Stimulated activated CD8-positive, alpha-beta memory T cell treated with anti-CD3 and anti-CD28 coated beads, Interleukin-7, amount 100 ng/mL, for 24 hours (primary cell): ENCODE measurements around the gene MGLL.
"Not testable (repeated sequence)": the region's sequence is repeated elsewhere in the genome, so short reads cannot be mapped to it uniquely, and the experiment has no call there.

Experiments used
- DNase-seq: peaks from one replicate; pipeline ENCODE4 v3.0.0-alpha.2; 2020; ENCODE audit warnings: low read depth

The MGLL gene

DNA sequence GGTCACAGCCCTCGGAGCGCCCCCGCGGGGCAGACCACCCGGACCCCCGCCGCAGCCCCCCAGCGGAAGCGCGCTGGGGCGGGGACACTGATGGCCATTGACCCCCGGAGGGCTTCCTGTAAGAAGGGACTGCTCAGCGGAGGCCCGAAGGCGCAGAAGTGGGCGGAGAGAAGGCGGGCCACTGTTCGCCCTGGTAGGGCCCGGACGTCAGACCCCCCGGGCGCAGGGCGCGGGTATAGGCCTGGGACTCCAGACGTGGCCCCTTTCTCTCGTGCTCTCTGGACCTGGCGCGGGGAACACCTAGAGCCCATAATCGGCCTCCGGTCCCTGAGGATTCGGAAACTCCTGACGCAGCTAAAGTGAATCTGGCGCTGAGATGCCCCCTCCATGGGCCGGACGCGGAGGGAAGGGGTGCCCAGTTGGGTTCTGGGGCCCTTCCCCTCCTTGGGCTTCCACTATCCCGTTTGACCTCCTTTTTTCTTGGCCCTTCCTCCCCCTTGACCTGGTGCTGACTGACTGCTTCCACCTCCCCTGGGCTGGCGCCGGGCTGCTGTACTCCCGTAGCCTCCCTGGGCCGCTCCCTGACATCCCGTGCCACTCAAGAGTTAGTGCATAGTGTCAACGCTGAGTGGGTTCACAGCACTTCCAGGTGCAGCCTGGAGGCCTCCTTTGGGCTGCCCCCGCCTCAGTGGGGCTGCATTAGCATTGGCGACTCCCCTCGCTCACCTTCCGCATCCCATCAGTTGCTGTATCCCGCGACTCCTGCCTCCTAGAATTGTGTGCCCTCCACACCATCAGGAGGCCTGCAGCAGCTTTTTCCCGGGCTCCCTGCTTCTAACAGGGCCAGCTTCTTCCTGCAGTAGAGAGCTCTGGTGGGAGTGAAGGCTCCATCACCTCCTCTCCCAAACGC, 148.9 kb downstream of the MGLL start:
- DNase-seq: peak; percentile 22

DNA sequence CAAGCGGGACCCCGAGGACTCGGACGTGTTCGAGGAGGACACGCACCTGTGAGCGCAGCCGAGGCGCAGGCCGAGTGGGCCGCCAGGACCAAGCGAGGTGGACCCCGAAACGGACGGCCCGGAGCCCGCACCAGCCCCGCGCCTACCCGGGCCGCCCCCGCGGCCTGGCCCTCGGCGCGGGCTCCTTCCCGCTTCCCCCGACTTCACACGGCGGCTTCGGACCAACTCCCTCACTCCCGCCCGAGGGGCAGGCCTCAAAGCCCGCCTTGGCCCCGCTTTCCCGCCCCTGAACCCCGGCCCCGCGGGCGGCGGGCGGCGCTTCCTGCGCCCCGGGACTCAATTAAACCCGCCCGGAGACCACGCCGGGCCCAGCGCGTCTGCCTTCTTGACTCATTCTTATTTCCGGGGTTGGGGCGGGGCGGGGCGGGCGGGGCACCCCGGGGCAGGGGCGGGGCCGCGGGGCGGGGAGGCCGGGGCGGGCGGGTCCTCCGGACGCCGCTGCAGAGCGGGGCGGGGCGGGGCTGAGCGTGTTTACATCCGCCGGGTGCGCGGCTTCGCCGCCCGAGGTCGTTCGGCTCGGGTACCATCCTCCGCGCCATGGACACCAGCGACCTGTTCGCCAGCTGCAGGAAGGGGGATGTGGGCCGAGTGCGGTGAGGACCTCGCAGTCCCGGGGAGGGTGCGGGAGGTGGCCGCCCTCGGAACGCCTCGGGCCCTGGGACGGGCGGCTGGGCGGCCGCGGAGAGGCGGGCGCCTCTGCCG, 149.7 kb downstream of the MGLL start, which contains the start of gene ABTB1:
ABTB1 (plus strand) TSS at position 524 of the 762 bp plus-strand sequence; CDS start at position 598, 74 bp downstream.
- peak; percentile 61 for DNase-seq

DNA sequence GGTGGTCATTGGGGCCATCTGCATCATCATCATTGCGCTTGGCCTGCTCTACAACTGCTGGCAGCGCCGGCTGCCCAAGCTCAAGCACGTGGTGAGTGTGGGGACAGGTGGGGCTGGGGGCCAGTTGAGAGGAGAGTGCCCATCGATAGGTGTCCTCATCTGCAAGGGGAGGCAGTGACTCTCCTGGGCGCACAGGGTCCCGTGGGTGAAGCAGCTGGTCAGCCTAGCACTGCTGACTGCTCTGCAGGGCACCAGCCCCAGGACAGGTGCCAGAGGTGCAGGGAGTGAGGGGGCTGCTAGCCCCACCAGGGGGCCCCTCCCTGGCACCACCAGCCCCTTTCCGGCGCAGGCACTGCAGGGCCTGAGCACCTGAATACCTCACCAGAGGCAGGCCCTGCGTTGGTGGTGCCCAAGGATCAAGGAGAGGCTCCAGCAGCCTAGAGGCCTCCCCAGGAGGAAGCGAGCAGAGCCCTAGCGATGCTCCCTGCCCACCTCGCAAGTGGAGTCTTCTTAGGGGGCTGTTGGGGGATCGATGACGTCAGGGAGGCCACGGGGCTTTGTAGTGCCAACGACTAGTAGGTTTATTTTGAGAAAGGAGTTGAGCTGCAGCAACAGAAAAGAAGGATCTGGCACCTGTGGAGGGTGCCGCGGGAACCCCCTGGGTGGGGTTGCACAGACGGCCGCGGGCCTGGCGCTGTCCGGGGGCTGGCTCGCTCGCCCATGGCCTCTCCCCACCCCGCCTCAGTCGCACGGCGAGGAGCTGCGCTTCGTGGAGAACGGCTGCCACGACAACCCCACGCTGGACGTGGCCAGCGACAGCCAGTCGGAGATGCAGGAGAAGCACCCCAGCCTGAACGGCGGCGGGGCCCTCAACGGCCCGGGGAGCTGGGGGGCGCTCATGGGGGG, 150.5 kb downstream of the MGLL start:
- DNase-seq: no peak

DNA sequence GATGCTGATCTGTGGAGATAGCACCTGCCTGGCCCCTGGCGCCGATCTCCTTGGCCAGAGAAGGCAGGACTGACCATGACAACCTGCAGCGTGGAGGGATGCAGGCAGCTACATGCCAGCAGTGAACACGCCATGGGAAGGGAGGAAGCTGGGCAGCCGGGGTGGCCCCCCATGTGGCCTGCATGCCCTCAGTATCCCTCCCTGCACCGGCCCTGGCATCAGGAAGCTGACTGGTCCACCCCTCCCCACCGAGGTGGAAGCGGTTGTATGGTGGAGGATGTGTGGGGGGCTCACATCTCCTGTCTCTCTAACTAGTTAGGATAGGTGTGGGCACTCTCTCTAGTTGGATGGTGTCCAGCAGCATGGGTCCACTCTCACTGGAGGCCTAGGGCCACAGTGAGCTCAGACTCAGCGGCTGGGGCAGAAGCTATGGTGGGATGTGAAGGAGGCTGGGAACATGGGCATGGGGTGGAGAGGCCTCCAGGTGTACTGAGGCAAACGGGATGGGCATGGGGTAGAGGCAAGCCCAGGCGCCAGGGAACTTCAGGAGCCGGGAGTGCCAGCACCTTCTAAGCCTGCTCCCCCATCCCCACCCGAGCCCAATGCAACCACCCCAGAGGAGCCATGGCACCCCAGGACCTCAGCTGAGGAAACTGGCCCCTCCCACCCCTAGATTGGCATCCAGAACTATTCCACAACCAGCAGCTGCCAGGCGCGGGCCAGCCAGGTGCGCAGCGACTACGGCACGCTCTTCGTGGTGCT, 151.4 kb downstream of the MGLL start:
- DNase-seq: no peak

DNA sequence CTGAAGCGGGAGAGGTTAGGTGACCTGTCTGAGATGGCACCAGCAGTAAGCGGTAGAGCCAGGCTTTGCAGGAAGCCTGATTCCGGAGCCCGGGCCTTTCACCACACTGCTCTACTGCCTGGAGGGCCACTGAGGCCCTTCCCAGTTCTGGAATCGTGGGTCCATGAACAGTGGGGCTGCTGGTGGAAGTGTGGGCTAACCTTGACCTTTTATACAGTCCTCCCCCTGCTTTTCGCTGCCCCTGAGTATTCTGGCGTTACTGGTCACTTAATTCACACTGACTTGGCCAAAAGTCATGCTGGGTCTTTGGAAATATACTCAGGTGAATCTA, 152.1 kb downstream of the MGLL start:
- no peak for DNase-seq

DNA sequence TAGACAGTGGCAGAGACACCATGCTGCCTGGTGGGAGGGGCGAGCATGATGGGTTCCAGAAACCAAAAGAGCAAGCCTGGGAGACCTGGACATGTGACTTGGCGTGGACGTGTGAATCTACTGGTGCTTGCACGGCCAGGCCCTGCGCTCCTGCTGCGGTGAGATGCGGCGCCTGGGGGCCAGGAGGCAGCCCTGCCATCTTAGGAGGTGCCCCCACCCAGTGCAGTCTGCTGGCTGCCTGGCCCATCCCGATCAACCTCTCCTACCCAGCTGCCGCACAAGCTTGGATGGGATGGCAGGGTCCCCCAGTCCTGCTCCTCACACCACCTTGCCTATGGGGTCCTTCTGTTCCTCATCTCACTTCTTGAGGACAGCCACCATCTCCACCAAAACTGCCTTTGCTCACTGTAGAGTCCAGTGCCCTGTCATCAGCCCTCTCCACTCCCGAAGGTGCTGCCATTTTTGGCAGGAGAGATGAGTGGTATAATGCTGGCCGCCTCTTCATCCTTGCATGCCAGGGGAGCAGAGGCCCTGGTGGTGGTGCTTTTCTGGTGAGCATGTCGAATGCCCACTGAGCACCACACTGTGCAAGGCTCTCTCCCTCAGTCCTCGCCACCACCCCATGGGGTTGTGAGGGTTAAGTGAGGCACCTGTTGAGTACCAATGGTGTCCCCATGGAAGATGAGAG, 152.6 kb downstream of the MGLL start:
- no peak for DNase-seq

DNA sequence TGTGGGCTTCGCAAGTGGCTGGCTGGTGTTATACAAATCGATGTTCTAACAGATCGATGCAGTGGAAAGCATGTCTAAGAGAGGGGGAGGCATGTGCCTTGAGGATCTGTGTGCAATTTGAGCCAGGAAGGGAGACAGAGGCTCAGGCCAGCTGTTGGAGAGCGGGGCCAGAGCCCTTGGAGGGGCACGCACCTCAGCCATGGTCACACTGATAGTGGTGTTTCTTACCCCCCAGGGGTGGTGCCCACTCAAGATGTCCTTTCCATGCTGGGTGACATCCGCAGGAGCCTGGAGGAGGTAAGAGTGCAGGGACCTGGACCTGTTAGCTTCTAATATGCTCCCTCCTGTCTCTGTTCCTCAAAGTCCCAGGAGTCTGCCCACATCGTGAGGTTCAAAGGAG, 153.4 kb downstream of the MGLL start:
- no peak for DNase-seq

DNA sequence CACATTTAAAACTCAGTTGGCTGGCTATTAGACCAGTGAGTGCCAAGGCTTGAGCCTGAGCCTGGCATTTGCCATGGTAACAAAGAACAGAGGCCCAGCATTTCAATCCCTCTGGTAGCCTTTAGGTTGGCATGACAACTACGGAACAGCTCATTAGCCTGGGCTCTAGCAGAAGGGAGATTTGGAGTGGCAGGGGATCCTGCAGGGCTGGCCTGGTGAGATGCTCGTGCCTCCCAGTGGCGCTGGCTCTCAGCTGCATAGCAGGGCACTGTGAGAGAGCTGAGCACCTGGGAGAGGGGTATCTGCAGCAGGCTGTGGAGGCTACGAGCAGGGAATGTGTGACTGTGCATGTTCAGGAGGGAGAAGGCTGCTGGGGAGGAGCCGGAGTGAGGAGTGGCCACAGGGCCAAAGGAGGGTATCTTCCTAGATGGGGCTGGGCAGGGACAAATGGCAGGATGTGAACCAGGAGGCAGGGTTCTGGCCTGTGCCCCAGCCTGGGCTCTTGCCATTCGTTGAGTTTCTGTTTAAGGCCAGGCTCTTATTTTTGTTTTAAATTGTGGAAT, 155.1 kb downstream of the MGLL start:
- DNase-seq: no peak

DNA sequence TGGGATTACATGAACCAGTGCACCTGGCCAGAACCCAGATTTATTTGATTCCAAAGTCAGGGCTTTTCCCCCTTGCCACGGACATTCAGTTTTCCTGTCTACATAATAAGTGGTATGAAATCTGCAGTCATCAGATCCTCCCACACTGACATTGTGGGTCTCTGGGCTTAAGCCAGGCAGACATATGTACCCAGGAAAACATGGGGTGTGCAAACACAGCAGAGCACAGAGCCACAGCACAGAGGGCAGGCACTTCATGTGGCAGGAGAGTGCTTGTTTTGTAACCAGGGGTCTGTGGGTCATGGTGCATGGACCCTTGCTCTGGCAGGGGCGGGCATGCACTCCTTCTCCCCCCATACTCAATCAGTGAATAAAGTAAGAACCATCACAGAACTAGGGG, 155.6 kb downstream of the MGLL start:
- no peak for DNase-seq

DNA sequence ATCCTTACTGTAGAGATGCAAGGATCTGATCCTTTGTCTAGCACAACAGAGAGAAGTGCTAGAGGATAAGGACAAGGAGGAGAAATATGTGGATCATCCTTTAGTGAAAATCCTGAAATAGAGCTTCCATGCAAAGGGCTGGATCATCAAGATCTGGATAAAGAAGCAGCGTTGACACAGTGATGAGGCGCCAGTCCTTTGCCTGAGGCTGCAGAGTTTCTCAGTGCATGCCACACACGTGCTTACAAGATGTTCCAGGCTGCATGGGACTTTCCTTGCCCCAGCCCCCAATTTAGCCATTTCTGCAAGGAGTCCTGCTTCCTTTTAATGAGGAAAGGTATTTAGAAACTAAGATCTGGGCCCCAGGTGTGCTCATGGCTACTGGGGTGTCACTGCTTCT, 156.7 kb downstream of the MGLL start:
- DNase-seq: no peak

DNA sequence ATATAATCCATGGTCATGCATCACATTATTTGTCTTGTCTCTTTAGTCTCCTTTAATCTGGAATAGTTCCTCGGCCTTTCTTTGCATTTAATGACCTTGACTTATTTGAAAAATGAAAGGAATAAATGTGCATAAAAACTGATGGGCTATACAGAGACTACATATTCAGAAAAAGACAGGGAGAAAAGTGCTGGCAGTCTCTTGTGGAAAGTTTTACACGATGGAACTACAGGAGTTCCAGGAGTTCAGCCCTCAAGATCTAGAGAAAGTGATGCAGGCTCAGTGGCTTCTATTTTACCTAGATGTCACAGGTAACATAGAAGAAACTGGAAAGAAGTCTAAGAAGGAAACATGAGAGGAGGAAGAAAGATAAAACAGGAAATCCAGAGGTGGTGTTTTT, 157.2 kb downstream of the MGLL start:
- no peak for DNase-seq

DNA sequence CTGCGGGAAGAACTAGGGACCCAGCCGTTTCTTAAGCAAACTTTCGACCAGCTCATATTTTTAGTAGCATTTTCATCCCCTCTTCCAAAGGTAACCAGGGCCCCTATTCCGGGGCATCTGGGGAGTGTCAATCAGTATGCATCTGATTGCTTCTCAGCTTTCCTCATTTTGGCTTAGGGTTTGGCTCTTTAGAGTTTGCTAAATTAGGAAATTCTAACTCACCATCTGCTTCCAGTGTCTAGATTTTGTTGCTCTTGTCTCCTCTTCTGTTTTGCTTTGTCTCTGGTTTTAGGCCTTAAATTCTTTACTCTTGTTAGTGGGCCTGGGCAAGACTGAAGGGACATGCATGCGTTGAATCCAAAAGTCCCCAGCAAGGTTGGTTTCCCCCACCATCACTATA, 159.2 kb downstream of the MGLL start:
- no peak for DNase-seq

DNA sequence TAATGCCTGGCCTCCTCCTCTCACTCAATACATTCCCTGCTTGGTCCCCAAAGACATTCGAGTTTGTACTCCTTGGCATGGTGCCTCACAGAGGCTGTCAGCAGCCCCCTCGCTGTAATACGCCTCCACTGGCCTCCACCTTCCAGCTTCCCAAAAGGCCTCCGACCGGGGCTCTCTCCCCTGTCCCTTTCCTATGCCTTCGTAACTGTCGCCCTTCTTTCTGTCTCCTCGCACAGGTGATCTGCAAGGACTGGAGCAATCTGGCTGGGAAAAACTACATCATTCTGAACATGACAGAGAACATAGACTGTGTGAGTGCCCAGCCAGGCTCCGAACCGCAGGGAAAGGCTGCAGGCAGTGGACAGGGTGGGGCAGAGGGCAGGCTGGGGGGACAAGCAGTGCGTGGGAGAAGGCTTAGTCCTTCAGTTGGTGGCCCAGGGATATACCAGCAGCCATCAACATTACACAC, 160.3 kb downstream of the MGLL start:
- DNase-seq: no peak

DNA sequence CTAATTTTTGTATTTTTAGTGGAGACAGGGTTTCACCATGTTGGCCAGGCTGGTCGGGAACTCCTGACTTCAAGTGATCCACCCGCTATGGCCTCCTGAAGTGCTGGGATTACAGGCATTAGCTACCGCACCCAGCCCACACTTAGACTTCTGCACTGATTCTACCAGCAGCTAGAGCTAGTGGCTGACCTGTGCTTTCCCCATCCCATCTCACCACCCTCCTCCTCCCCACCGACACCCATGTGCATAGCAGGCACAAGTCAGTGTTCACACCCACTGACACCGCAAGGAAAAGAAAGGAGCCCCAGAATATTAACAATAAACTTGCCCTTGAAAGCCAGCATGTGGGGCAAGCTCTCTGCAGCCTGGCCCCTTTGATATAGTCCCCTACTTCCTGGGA, 160.7 kb downstream of the MGLL start:
- no peak for DNase-seq

DNA sequence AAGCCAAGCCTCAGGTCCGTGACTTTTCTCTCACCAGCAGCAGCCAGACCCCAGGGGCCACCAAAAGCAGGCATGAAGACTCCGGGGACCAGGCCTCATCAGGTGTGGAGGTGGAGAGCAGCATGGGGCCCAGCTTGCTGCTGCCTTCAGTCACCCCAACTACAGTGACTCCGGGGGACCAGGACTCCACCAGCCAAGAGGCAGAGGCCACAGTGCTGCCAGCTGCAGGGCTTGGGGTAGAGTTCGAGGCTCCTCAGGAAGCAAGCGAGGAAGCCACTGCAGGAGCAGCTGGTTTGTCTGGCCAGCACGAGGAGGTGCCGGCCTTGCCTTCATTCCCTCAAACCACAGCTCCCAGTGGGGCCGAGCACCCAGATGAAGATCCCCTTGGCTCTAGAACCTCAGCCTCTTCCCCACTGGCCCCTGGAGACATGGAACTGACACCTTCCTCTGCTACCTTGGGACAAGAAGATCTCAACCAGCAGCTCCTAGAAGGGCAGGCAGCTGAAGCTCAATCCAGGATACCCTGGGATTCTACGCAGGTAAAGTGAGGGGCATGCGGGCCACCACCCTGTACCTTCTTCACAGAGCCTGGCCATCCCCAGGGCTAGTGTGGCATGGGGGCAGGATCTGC, 161.6 kb downstream of the MGLL start:
- DNase-seq: no peak

DNA sequence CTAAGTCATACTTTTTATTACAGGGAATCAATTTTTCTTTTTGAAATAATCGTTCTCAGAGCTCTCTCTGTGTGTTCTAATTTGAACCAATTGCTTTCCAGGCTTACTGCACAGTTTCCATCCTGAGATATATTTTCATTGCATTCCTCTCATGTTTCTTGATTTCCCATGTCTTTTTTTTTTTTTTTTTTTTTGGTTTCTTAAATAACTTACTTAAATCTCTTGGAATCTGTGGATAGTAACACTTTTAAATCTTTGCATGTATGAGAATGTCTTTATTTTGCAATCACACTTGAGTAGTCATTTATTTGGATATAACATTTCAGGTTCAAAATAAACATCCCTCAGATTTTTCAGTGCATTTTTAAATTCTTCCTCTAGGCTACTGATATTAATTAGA, 164.1 kb downstream of the MGLL start:
- DNase-seq: no peak

DNA sequence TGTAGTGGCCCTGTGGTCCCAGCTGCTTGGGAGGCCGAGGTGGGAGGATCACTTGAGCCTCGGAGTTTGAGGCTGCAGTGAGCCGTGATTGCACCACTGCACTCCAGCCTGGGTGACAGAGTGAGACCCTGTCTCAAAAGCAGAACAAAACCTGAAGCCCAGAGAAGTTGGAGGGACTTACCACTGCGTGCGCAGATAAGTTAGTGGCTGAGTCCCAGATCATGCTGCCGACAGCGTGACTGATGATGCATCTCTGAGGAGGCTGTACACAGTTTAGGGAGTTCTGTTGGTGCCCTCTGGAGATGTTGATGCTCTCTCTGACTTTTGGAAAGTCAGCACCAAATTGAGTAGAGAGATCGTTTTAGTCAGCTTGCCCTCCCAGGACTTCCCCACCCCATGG, 165.4 kb downstream of the MGLL start:
- no peak for DNase-seq

DNA sequence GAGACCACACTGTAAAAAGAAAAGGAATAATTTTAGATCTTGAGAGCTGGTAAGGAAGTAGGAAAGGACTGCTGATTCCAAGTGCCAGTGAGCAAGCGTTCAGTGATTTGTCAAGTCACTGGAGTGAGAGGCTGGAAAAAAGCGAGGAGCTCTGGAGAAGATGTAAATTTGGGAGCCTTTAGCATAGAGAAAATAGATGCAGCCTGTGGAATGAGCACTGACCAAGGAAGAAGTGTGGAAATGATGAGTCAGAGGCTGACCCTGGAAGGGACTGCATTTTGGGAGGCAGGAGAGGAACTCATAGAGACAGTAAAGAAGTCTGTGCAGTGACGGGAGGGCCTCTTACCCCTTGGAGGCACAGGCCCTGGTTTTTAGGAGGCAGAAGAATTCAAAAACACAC, 166.7 kb downstream of the MGLL start:
- DNase-seq: no peak

DNA sequence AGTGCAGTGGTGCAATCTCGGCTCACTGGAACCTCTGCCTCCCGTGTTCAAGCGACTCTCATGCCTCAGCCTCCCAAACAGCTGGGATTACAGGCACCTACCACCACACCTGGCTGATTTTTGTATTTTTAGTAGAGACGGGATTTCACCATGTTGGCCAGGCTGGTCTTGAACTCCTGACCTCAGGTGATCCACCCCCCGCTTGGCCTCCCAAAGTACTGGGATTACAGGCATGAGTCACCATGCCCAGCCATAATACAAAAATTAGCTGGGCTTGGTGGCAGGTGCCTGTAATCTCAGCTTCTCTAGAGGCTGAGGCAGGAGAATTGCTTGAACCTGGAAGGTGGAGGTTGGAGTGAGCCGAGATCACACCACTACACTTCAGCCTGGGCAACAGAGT, 167.3 kb downstream of the MGLL start:
- DNase-seq: not testable (repeated sequence)

DNA sequence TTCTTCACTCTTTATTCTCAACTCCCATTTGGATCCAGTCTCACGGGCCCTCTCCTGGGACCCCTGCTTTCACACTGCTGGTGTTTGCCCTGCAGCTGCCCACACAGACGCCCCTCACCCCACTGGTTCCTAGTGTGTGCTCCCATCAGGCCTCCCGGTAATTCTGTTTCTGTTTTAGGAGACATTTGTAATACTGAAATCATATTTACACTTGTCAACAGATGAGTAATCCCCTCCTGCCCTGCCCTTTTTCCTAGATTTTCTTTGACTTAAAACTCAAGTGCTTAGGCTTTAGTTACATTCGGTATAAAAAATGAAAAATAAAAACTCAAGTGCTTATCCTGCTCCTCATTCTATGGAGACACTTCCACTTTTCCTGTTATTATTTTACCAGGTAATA, 167.9 kb downstream of the MGLL start:
- no peak for DNase-seq
